Measurements from ENCODE around the gene PHACTR2.

GRCh38 chr6:143632894-143633293, 44.9 kb upstream of the PHACTR2 start:
- TF ChIP-seq CTCF (IDR thresholded peaks at IDR 0.05) (no peak), POLR2A (IDR thresholded peaks at IDR 0.05) (no peak)

Data from heart left ventricle (tissue), 13 donors.